HepG2 (cell line): ENCODE measurements around the gene ANP32A. TPM values are rescaled to one million over a fixed set of nuclear protein-coding genes. Genes with fewer than 3 reads are reported as not detected.

Source experiments
- ATAC-seq: fragments of 200-7000 bp; cut with Tn5 transposase; 3 replicates; pipeline ENCODE4 v1.9.1; 2020; ENCODE audit warnings: mild to moderate bottlenecking, moderate library complexity
- BruUV-seq: library from RNA; stranded (reverse); fragments of 400-500 nt; replicated peaks from 2 replicates; lab custom pipeline; 2021; lab: Mats Ljungman, UMichigan
- CTCF ChIA-PET: fragments of 300-600 bp; formaldehyde crosslinking; extraction: SDS; loops from one replicate; lab custom pipeline; 2021; ENCODE audit warnings: low total read pairs, inconsistent platforms, low intra/inter-chr PET ratio; lab: Yijun Ruan, JAX
- POLR2A ChIA-PET: fragments of 350-600 bp; sonication (Branson Sonifier 250); formaldehyde crosslinking; loops from one replicate; lab custom pipeline; 2020; ENCODE audit warnings: antibody characterized with exemption, inconsistent platforms; lab: Yijun Ruan, JAX
- DNase-seq: peaks from one replicate; pipeline ENCODE4 v3.0.0-alpha.2; 2015; ENCODE audit warnings: low spot score
- FAIRE-seq: peaks from 3 replicates; lab custom pipeline; 2011; peaks lifted over from hg19 to GRCh38; lab: Jason Lieb, UNC
- H2AFZ ChIP-seq: one replicate; pipeline ENCODE4 v1.6.1; 2011; ENCODE audit warnings: low read length, inconsistent platforms
- H3K27ac ChIP-seq: fragments of 300-600 bp; 3 replicates; pipeline ENCODE4 v1.8.0; 2011; ENCODE audit warnings: mixed run types, mild to moderate bottlenecking, mixed read lengths, low read length, inconsistent platforms; ENCODE audit not compliant: insufficient read depth; ENCODE audit errors: extremely low read length
- H3K27me3 ChIP-seq, 2 experiments: fragments of 200-600 bp in 1 of 2; 2 replicates in 1 of 2; 3 replicates in 1 of 2; pipeline versions ENCODE4 v1.6.0 to v1.8.0; 2011; ENCODE audit warnings: low read length in 2 of 2, mild to moderate bottlenecking in 2 of 2, moderate library complexity in 2 of 2, inconsistent platforms in 1 of 2; ENCODE audit not compliant: insufficient read depth in 2 of 2, control insufficient read depth in 1 of 2
- H3K36me3 ChIP-seq, 2 experiments: fragments of 200-600 bp in 1 of 2; replicated peaks in 1 of 2; 2 replicates in 1 of 2; 3 replicates in 1 of 2; pipeline versions ENCODE4 v1.5.1 to v1.8.0; 2011; ENCODE audit warnings: low read length in 2 of 2, inconsistent platforms in 1 of 2; ENCODE audit not compliant: insufficient read depth in 2 of 2, control insufficient read depth in 1 of 2
- H3K4me1 ChIP-seq: 2 replicates; pipeline ENCODE4 v1.5.1; 2012; ENCODE audit warnings: low read length, inconsistent platforms; ENCODE audit not compliant: insufficient read depth
- H3K4me2 ChIP-seq: 2 replicates; pipeline ENCODE4 v1.6.0; 2011; ENCODE audit warnings: low read depth, low read length, inconsistent platforms
- H3K4me3 ChIP-seq, 3 experiments: fragments of 200-600 bp in 1 of 3; sonication (generic), shearing (Covaris generic) in 1 of 3; replicated peaks in 1 of 3; 2 replicates each; pipeline ENCODE4 v1.5.1; 2011 to 2016; ENCODE audit warnings: low read length in 3 of 3, inconsistent platforms in 2 of 3, low read depth in 2 of 3, mild to moderate bottlenecking in 2 of 3, control low read depth in 1 of 3, mixed read lengths in 1 of 3; ENCODE audit not compliant: insufficient read depth in 1 of 3
- H3K79me2 ChIP-seq: one replicate; pipeline ENCODE4 v1.6.1; 2011; ENCODE audit warnings: low read length, inconsistent platforms; ENCODE audit not compliant: insufficient read depth
- H3K9ac ChIP-seq: 2 replicates; pipeline ENCODE4 v1.6.0; 2011; ENCODE audit warnings: mild to moderate bottlenecking, low read depth, low read length, inconsistent platforms; ENCODE audit not compliant: insufficient read depth
- H3K9me3 ChIP-seq: 2 replicates; pipeline ENCODE4 v1.5.1; 2012; ENCODE audit warnings: mild to moderate bottlenecking, low read length
- H4K20me1 ChIP-seq: 2 replicates; pipeline ENCODE4 v1.6.0; 2011; ENCODE audit warnings: inconsistent platforms, mild to moderate bottlenecking, low read length, moderate library complexity; ENCODE audit not compliant: insufficient read depth
- DMTF1 ChIP-seq: sonication (generic); formaldehyde crosslinking; IDR thresholded peaks from 2 replicates; pipeline ENCODE4 v1.4.0; 2020; ENCODE audit warnings: mild to moderate bottlenecking, missing genetic modification reagents
- FOXA1 ChIP-seq, 2 experiments: fragments of 450-650 bp in 1 of 2; sonication (generic) in 1 of 2; formaldehyde crosslinking in 1 of 2; IDR thresholded peaks; 2 replicates each; pipeline versions ENCODE4 v1.4.0 to v1.6.1; 2016 to 2020; ENCODE audit warnings: missing genetic modification reagents in 1 of 2
- FOXA3 ChIP-seq: IDR thresholded peaks from 2 replicates; pipeline ENCODE4 v1.6.1; 2016; ENCODE audit warnings: missing genetic modification reagents, missing compliant biosample characterization
- KMT2B ChIP-seq: IDR thresholded peaks from 2 replicates; pipeline ENCODE4 v1.6.1; 2016; ENCODE audit warnings: missing genetic modification reagents, missing compliant biosample characterization
- PAWR ChIP-seq: sonication (generic); formaldehyde crosslinking; IDR thresholded peaks from 2 replicates; pipeline ENCODE4 v1.4.0; 2020; ENCODE audit warnings: missing genetic modification reagents, mild to moderate bottlenecking, borderline replicate concordance
- PHF20 ChIP-seq: sonication (generic); formaldehyde crosslinking; IDR thresholded peaks from 2 replicates; pipeline ENCODE4 v1.5.0; 2020; ENCODE audit warnings: mild to moderate bottlenecking, missing genetic modification reagents
- RAD21 ChIP-seq: fragments of 450-650 bp; formaldehyde crosslinking; IDR thresholded peaks from 2 replicates; pipeline ENCODE4 v1.5.0; 2020; ENCODE audit warnings: mild to moderate bottlenecking
- RNF2 ChIP-seq: fragments of 450-650 bp; conservative IDR thresholded peaks from 2 replicates; pipeline ENCODE4 v1.6.1; 2016; ENCODE audit warnings: low read depth
- SSRP1 ChIP-seq: IDR thresholded peaks from 2 replicates; pipeline ENCODE4 v1.6.1; 2016; ENCODE audit warnings: control low read depth
- STAG1 ChIP-seq: sonication (generic); formaldehyde crosslinking; IDR thresholded peaks from 2 replicates; pipeline ENCODE4 v1.4.0; 2020; ENCODE audit warnings: missing genetic modification reagents
- TEAD3 ChIP-seq: optimal IDR thresholded peaks from 2 replicates; pipeline ENCODE3; 2016; ENCODE audit warnings: borderline replicate concordance
- USF2 ChIP-seq, 2 experiments: sonication (generic) in 1 of 2; formaldehyde crosslinking in 1 of 2; IDR thresholded peaks; 2 replicates each; pipeline versions ENCODE4 v1.5.1 to v1.6.1; 2011 to 2020; ENCODE audit warnings: borderline replicate concordance in 1 of 2, low read depth in 1 of 2, low read length in 1 of 2, mild to moderate bottlenecking in 1 of 2, missing genetic modification reagents in 1 of 2, moderate library complexity in 1 of 2
- ZFYVE20 ChIP-seq: sonication (generic); formaldehyde crosslinking; IDR thresholded peaks from 2 replicates; pipeline ENCODE4 v1.8.0; 2023; ENCODE audit warnings: low read depth, mild to moderate bottlenecking, moderate library complexity, missing genetic modification reagents, borderline replicate concordance
- ZNF20 ChIP-seq: sonication (generic); formaldehyde crosslinking; IDR thresholded peaks from 2 replicates; pipeline ENCODE4 v1.4.0; 2020; ENCODE audit warnings: mild to moderate bottlenecking, moderate library complexity, missing genetic modification reagents
- ZNF343 ChIP-seq: sonication (generic); formaldehyde crosslinking; IDR thresholded peaks from 2 replicates; pipeline ENCODE4 v1.4.0; 2020; ENCODE audit warnings: mild to moderate bottlenecking, missing genetic modification reagents
- ZNF552 ChIP-seq: sonication (generic); formaldehyde crosslinking; IDR thresholded peaks from 2 replicates; pipeline ENCODE4 v1.9.0; 2022; ENCODE audit warnings: missing genetic modification reagents, mild to moderate bottlenecking, borderline replicate concordance
- in situ Hi-C: cut with HindIII; loops from 2 replicates; pipeline ENCODE4 v1.10.0; 2017; ENCODE audit warnings: low pct_unique_long_range_greater_than_20kb; ENCODE audit not compliant: extremely low pct_ligation_motif_present
- intact Hi-C: fragments of 100-400 bp; cut with micrococcal nuclease; formaldehyde crosslinking; loops from one replicate; pipeline ENCODE4 v1.10.0; 2022; ENCODE audit not compliant: unreplicated experiment
- polyA plus RNA-seq, 8 experiments: library from polyadenylated mRNA; depleted of rRNA in 3 of 8; stranded (reverse) in 7 of 8; unstranded in 1 of 8; fragments of >200 nt; fragmentation: Illumina TruSeq in 4 of 8; extraction: Trizol in 4 of 8; gene quantifications; 2 replicates each; pipeline versions ENCODE4 v1.2.1 to v1.2.3, GENCODE V29; 2011 to 2016; ENCODE audit warnings: low read depth in 4 of 8, missing spikeins in 1 of 8, mixed read lengths in 1 of 8; ENCODE audit not compliant: insufficient read depth in 1 of 8
- total RNA-seq, 5 experiments: library from RNA; depleted of rRNA; stranded (reverse); fragments of >200 nt; fragmentation: Illumina TruSeq; extraction: Trizol; gene quantifications; 2 replicates each; pipeline ENCODE4 v1.2.3, GENCODE V29; 2016; ENCODE audit warnings: low read depth in 1 of 5
- TF ChIP-seq, protein P1 (sequence below): sonication (generic); formaldehyde crosslinking; IDR thresholded peaks from 2 replicates; pipeline ENCODE4 v1.5.0; 2020; ENCODE audit warnings: missing genetic modification reagents
- TF ChIP-seq, protein P2 (sequence below): IDR thresholded peaks from 2 replicates; pipeline ENCODE4 v1.6.1; 2016; ENCODE audit warnings: mild to moderate bottlenecking

ANP32A gene
- total and polyA plus RNA-seq, 2 of the 13 experiments (the other 11 are each of a cell fraction or from before 2014, with no cell fraction given) = 60.6 to 206 TPM

DNA sequence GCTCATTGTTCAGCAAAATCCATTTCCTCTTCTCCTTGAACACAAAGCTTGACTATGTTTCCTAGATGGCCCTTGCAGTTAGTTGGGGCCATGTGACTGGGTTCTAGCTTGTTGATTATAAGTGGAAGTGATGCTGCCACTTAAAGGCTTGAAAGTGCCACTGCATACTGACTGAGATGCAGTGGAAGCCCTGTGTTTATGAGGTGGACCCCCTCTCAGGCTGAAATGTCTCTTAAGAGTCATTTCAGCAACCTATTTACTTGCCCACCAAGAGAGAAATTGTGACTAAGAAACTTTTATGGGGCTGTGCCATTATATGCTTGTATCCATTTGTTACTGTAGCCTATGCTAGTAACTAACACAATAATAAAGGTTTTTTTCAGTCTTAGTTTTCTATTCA is 8.4 kb upstream of the ANP32A start:
- Histone ChIP-seq H3K9me3 (no peaks in the 10 kb centered on the region), H3K79me2 (no peaks in the 10 kb centered on the region), H3K27me3 (peaks cover 0 to 9% of the 10 kb centered on the region in 2 experiments; a peak in 1 of 5 replicates), H4K20me1 (no peaks in the 10 kb centered on the region), H2AFZ (no peak overlapping the region), H3K9ac (no peak overlapping the region), H3K36me3 (no peaks in the 10 kb centered on the region), H3K27ac (no peak overlapping the region), H3K4me3 (no peak overlapping the region), H3K4me1 (no peaks in the 10 kb centered on the region), H3K4me2 (no peak overlapping the region)
- ATAC-seq = peak; percentile 77
- intact Hi-C loops = loop anchor here (1.0 to 2.0 kb wide), 2 partner anchors 26 to 46 kb away; no protein-coding TSS in a partner anchor
- POLR2A ChIA-PET = no interaction called here
- CTCF ChIA-PET = no interaction called here
- in situ Hi-C loops = no loop called here
- peak; percentile 27 for DNase-seq
- BruUV-seq = no TSS peak
- peak; percentile 40 for FAIRE-seq
- no peak for TF ChIP-seq ZNF20 (CRISPR knock-in tag)
- TF ChIP-seq KMT2B (CRISPR knock-in tag) = no peak
- no peak for TF ChIP-seq PAWR (CRISPR knock-in tag)
- TF ChIP-seq FOXA3 (CRISPR knock-in tag) = 0 out of 2 replicates have a peak, but pooled peaks have one; percentile 7
- TF ChIP-seq USF2 (IDR thresholded peaks at IDR 0.05; ENCODE audit: low read depth, low read length) = no peak
- peak; percentile 51; the same call in 1 of the 2 replicates for TF ChIP-seq USF2 (CRISPR knock-in tag; IDR thresholded peaks at IDR 0.05; ENCODE audit: borderline replicate concordance)
- peak; percentile 42; the same call in 1 of the 2 replicates for TF ChIP-seq RAD21 (CRISPR knock-in tag)
- peak; percentile 61 for TF ChIP-seq STAG1 (CRISPR knock-in tag)
- TF ChIP-seq FOXA1 (IDR thresholded peaks at IDR 0.05) = no peak
- peak; percentile 36; the same call in 1 of the 2 replicates for TF ChIP-seq FOXA1 (CRISPR knock-in tag; IDR thresholded peaks at IDR 0.05)
- TF ChIP-seq DMTF1 = no peak
- TF ChIP-seq TEAD3 = no peak
- TF ChIP-seq, protein P1, sequence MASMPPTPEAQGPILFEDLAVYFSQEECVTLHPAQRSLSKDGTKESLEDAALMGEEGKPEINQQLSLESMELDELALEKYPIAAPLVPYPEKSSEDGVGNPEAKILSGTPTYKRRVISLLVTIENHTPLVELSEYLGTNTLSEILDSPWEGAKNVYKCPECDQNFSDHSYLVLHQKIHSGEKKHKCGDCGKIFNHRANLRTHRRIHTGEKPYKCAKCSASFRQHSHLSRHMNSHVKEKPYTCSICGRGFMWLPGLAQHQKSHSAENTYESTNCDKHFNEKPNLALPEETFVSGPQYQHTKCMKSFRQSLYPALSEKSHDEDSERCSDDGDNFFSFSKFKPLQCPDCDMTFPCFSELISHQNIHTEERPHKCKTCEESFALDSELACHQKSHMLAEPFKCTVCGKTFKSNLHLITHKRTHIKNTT (CRISPR knock-in tag) = no peak
- TF ChIP-seq ZNF343 (CRISPR knock-in tag) = no peak
- no peak for TF ChIP-seq ZFYVE20
- no peak for TF ChIP-seq SSRP1 (CRISPR knock-in tag)
- TF ChIP-seq, protein P2, sequence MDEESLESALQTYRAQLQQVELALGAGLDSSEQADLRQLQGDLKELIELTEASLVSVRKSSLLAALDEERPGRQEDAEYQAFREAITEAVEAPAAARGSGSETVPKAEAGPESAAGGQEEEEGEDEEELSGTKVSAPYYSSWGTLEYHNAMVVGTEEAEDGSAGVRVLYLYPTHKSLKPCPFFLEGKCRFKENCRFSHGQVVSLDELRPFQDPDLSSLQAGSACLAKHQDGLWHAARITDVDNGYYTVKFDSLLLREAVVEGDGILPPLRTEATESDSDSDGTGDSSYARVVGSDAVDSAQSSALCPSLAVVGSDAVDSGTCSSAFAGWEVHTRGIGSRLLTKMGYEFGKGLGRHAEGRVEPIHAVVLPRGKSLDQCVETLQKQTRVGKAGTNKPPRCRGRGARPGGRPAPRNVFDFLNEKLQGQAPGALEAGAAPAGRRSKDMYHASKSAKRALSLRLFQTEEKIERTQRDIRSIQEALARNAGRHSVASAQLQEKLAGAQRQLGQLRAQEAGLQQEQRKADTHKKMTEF (CRISPR knock-in tag) = no peak
- no peak for TF ChIP-seq RNF2
- TF ChIP-seq PHF20 (CRISPR knock-in tag) = no peak
- no peak for TF ChIP-seq ZNF552 (CRISPR knock-in tag)
